Activated CD4-positive, alpha-beta T cell treated with anti-CD3 and anti-CD28 coated beads for 24 hours (primary cell): ENCODE data around the gene PRAC1.
"Not testable (repeated sequence)": the region's sequence is repeated elsewhere in the genome, so short reads cannot be mapped to it uniquely, and the experiment has no call there.

Experiments used
- DNase-seq, 2 donors: peaks; one replicate each; pipeline ENCODE4 v3.0.0-alpha.2; 2020; ENCODE audit warnings: low read depth in 2 of 2

Gene PRAC1

DNA sequence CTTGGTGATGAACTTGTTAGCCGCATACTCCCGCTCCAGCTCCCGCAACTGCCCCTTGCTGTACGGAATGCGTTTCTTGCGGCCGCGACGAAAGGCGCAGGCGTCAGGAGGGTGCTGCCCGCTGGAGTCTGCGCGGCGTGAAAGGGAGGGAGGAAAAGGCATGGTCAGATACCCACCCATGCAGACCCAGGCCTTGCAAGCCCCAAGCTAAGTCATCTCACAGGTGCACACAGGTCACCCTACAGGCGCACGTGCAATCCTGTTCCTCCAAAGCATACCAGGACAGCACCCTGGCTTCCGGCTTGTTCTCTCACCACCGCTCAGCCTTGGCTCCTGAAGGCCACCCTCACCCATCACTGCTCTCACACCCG, 4.6 kb upstream of the PRAC1 start:
- DNase-seq, result no peak

GRCh38 chr17:48726114-48726915, 4.0 kb upstream of the PRAC1 start:
- no peak for DNase-seq

- no peak for DNase-seq
Observed at GRCh38 chr17:48725288-48726064, 3.2 kb upstream of the PRAC1 start.

- DNase-seq, result no peak
Observed at GRCh38 chr17:48725004-48725287, 2.6 kb upstream of the PRAC1 start.

DNA sequence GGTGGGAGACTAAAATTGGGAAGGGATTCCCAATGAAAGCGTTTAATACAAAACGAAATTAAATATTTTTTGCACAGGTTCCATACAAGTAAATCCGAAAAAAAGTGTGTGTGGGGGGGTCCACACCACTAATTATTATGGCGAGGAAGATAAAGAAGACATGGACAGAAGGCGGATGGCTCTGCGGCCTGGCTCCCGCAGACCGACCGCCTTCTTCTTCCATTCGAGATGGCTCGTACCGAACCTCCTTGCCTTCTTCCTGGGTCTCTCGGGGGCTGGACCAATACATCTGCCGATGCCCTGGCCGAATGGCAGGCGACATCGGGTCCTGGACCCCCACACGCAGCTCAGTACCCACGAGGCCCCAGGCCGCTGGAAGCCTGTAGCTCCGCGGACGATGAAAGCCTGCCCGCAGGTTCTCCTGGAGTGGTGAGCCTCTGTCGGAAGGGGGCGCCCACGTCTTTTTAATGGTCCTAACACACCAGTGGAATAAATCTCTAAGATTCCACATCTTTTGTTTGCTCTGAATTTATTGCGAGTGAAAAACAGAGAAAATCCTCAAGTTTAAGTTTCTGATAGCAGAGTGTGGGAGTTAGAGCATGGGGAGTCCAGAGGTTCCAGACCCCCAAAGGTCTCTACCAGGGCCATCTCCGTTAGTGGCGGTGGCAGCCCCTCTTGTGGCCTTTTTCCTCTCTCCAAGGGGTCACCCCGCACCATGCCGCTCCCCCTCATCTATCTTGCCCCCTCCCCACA, 2.1 kb upstream of the PRAC1 start:
- DNase-seq, result peak; percentile 67 to 76

DNA sequence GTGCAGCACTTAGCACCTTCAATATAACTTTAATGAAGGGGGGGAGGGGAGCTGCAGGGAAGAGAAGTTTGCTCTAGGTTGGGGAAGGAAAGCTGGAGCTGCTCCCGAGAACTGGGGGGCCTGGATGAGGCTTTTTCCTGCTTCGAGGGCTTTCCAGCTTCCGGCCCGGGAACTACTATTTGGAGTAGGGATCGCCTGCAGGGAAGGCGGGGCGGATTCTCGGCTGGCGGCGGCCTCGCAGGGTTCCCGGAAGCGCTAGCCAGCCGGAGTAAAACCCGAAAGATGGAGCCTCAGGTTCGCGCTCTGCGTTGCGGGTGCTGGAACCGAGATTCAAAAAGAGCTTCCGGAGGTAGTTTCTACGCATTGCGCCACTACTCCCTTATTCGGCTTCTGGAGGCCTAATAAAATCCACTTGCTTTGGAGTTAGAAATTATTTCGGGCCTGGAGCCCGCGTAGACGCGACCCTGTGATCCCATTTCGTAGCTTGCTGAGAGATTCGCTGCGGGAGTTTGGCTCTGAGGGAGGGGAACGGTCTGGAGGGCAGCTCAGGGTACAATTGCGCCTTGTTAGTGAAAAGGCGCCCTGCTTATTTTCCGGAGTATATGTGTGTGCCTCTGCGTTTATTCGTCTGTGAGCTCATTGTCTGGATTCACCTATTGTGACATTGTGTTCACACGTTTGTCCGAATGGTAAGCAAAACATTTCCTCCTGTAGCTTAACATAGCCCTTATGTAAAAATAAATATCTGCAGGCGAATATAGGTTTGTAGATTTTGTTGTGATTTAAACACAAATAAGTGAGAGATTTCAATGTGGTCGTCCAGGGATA, 1.3 kb upstream of the PRAC1 start:
- DNase-seq, result no peak

GRCh38 chr17:48722915-48723422, 651 bp upstream of the PRAC1 start, which contains the start of gene PRAC2:
Gene PRAC2, plus strand, starts transcription at chr17:48723185. Its CDS starts 1,226 bp downstream, at chr17:48724411.
- DNase-seq, result no peak

DNA sequence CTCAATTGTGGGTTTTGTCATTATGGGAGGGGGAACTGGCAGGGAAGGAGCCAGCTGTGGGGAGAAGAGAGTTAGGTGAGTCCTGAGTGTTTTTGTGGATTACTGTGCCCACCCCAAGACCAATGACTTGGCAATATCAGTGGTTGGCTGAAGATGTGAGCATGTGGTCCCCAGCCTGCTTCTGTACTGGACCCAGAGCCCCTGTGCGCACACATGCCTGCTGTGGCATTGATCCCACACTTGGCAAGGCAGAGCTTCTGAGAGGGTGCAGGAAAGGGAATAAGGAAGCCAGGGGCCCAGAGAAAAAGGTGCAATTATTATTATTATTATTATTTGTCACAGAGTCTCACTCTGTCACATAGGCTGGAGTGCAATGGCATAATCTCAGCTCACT, 1.3 kb downstream of the PRAC1 start:
- no peak for DNase-seq

GRCh38 chr17:48720266-48721008, 1.9 kb downstream of the PRAC1 start:
- no peak for DNase-seq

GRCh38 chr17:48719642-48720265, 2.6 kb downstream of the PRAC1 start:
- no peak for DNase-seq

DNA sequence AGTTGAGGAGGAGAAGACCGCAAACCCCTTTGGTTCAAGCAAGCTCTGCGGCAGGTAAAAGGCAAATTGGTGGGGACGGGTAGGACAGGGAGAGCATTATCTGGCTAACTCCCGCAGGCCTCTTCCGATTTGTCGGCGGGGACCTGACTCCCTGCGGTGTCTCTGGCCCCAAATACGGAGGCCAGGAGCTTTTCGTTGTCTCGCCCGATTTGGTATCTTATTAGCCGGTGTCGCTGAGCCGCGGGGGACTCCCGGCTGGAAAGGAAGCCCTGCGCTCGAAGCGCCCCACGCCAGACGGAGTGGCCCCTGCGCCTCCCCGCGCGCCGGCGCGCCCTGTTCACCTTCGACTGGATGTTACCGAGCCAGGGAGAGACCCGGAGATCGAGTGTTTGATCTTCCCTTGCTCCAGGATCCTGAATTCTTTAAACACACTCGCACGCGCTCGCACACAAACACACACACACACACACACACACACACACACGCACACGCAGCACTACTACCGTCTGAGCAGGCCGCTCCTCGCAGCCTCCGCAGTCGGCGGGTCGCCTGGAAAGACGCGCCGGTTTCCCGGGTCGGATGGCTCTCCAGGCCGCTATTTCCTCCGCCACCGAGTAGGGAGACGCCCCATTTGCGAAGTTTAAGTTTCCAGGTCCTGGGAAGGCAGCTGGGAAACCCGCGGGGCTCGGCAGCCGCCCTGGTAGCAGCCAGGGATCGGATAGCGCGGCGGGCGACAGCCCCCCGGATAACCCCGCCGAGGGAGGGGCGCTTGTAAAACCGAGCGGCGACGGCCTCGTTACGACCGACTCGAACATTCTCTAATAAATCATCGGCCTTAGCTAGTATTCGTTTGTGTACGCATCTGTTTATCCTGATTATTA, 3.3 kb downstream of the PRAC1 start:
- no peak for DNase-seq

- no peak for DNase-seq
Observed at GRCh38 chr17:48718227-48718760, 4.0 kb downstream of the PRAC1 start.

DNA sequence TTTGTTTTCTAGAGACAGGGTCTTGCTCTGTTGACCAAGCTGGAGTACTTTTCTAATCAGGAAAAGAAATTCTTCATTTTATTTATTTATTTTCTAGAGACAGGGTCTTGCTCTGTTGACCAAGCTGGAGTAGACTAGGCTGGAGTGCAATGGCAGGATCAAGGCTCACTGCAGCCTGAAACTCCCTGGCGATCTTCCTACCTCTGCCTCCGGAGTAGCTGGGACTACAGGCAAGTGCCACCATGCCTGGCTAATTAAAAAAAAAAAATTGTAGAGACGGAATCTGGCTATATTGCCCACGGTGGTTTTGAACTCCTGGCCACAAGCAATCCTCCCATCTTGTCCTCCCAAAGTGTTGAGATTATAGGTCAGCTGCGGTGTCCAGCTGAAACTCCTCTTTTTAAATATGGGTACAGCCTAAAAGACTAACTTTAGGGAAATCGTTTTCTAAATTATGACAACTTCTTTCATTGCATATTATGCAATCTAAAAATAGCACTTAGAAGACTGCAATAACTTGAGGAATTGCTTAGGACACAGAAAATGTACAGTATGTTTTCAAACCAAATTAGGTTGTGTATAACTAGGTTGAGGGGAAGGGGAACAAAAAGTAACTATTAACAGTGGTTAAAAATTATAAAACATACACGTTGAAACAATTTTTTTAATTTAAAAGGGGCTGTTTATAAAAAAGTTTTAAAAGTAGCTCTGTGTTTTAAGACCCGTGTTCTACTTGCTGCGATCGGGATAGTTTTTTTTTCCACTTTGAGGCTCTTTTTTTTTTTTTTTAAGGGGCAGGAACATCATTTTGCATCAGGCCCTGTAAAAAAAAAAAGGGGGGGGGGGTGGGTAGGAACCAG, 4.7 kb downstream of the PRAC1 start:
- no peak for DNase-seq

GRCh38 chr17:48716549-48716948, 5.8 kb downstream of the PRAC1 start:
- not testable (repeated sequence) for DNase-seq

DNA sequence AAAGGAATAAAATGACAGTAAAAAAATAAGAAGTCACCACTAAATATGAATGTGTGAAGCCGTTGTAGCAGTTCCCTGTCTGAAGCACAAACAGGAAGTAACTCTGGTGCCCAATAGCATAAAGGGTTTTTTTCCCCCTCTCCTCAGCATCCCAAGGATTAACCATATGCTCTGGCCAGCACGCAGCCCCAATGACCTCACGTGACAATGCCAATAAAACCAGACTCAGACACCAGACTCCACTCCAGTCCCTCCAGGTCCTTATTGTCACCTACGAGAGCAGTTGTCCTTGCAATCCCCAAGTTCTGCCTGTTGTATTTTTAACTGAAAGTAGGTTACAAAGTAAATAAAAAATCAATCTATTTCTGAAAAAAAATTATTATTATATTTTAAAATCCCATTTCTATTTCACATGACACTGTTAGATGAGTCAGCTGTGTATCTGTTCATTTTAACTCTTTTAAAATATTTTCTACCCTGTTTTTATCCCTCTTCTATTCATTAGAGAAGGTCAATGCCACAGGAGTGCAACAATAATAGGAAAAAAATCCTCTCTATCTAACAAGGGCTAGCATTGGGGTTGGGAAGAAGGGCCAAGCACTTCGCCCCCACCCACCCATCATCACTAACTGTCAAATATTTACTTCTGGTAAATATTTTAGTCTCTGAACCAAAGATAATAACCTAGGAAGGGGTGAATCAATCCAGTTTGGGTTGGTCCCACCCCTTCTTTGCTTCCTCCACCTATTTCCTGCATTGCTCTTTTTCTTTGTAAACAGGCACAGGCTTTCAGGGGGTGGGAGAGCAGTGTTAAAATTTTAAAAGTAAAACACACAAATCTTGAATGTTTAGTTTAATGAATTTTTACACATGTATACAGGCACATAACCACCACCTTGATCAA, 6.6 kb downstream of the PRAC1 start:
- DNase-seq, result no peak

GRCh38 chr17:48711128-48711527, 11.2 kb downstream of the PRAC1 start:
- no peak for DNase-seq
